ENCODE measurements around the gene BNIP5.
A peak's percentile ranks its signal among the peaks of the same experiment; 100 is the strongest.
"Not testable (repeated sequence)": the region's sequence is repeated elsewhere in the genome, so short reads cannot be mapped to it uniquely, and the experiment has no call there.

Gene BNIP5

GRCh38 chr6:36343109-36343680 lies 6.5 kb upstream of the BNIP5 start:
- DNase-seq (ENCODE audit: low spot score) = no peak

- peak; percentile 63 for DNase-seq (ENCODE audit: low spot score)
These were observed 4.1 kb upstream of the BNIP5 start for GRCh38 chr6:36340618-36341454.

- no peak for DNase-seq (ENCODE audit: low spot score)
These were observed 3.6 kb upstream of the BNIP5 start for GRCh38 chr6:36340306-36340617.

- DNase-seq (ENCODE audit: low spot score) = no peak
These were observed 2.5 kb upstream of the BNIP5 start for GRCh38 chr6:36339146-36339545.

DNA sequence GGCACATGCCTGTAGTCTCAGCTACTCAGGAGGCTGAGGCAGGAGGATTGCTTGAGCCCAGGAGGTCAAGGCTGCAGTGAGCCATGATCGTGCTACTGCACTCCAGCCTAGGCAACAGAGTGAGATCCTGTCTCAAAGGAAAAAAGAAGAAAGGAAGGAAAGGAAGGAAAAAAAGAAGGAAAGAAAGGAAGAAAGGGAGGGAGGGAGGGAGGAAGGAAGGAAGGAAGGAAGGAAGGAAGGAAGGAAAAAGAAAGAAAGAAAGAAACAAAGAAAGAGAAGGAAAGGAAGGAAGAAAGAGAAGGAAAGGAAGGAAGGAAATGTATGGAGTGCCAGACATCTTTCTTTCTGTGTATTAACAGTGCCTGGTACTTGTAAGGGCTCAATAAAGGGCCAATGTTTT lies 1.5 kb upstream of the BNIP5 start:
- not testable (repeated sequence) for DNase-seq (ENCODE audit: low spot score)

GRCh38 chr6:36337814-36338213 lies 1.1 kb upstream of the BNIP5 start:
- no peak for DNase-seq (ENCODE audit: low spot score)

- DNase-seq (ENCODE audit: low spot score) = no peak
These were observed 429 bp downstream of the BNIP5 start for GRCh38 chr6:36336208-36336710.

DNA sequence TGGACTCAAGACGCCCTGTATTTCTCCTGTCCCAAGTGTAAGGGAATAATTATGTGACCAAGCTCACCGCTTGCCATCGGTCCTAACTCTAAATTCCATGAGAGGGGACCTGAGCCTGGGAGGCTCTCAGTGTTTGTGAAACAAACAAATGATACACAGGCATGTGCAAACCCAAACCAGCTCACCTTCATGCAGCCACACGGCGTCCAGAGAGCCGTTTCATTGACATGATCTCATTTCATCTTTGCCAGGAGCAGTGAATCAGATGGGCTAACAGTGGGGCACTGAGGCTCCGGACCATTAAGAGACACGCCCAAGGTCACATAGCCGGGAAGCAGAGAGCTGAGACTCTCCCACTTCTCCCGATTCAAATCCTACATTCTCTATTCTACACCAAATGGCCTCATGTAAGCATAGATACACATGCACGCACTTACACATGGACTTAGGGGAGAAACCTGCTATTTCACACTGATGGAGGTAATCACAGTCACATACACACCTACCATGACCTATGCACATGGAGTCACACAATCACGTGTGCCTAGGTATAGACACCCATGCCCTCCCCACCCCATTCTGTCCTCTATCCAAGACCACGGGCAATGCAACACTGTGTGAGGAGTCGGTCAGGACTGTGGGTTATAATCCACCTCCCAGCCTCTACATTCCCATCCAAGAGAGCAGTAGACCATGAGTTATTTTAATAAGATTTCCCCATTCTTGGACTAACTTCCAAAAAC lies 1.1 kb downstream of the BNIP5 start:
- peak; percentile 52 for DNase-seq (ENCODE audit: low spot score)

GRCh38 chr6:36334832-36335459 lies 1.7 kb downstream of the BNIP5 start:
- DNase-seq (ENCODE audit: low spot score) = peak; percentile 69

DNA sequence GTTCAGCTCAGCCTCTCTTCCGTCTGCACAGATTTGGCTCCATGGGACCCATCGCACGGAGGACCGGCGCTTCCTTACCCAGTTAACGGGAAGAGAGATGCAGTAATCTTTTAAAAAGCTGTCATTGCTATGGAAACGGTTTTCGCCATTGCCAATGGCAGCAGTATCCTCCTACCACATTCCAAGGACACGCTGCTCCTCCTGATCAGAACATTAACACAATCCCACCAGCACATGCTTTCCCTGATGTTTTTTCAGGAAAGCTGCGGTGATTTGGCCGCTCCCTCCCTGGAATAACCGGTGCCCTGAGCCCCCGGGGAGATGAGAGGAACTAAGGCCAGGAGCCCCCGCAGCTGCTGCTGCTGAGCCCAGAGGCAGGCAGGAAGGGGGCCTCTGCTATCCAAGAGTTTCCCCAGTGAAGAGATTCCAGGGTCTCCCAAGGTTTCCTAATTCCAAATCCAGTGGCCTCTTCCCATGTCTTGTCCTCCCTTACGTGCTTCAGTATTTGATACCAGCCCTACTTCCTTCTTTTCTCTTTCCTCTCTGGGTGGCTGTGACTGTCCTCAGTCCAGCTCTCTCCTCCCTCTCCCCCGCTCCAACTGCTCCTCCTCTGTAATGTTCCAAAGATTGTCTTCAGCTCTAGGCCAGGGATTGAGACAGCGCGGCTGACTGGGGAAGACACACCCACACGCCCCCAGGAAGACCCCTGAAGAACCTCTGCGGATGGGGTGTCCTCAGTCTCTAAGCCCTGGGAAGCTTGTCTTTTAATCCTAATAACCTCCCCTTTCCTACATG lies 2.6 kb downstream of the BNIP5 start:
- no peak for DNase-seq (ENCODE audit: low spot score)

DNA sequence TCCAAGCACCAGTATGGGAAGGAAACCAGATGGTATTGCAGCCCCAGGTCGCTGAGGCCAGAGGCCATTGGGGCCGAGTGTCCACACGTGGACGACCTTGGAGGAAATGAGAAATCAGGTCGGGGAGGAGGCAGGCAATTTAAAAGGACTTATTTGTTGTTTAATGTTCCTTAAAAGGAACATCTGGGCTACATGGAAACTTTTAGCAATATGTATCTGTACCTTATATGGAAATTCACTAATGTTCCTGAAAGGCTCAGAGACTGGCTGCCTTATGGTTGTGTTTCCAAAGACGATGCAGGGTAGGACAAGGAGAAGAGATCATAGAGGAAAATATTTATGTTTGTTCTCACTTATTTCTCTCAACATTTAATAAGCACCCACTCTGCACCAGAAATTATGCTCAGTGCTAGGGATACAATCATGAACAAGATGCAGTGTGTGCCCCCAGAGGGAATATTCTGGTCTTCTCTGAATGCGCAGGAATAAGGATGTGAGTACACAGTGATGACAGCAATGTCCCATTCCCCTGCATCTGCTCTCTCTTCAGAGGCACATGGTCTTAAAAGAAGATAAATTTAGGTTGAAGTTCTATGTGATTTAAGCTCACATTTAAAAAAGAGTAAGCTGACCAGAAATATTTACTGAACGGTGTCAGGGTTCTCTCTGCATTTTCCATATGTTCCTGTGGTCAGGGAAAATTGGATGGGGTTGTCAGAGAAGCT lies 3.4 kb downstream of the BNIP5 start:
- no peak for DNase-seq (ENCODE audit: low spot score)

DNA sequence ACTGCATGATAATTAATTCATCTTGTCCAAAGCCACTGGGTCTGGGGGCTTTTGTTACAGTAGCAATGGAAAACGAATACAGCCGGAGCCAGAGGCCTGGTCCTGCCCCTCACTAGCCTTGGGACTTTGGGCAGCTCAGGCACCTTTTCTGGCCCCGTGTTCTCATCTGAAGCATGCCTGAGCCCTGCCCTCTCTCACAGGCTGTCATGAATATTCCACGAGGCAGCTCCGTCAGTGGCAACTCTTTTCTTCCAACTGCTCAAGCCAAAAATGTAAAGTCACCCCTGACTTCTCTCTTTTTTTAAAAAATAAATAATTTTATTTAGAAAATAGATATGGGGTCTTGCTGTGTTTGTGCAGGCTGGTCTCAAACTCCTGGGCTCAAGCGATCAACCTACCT lies 5.3 kb downstream of the BNIP5 start:
- no peak for DNase-seq (ENCODE audit: low spot score)

DNA sequence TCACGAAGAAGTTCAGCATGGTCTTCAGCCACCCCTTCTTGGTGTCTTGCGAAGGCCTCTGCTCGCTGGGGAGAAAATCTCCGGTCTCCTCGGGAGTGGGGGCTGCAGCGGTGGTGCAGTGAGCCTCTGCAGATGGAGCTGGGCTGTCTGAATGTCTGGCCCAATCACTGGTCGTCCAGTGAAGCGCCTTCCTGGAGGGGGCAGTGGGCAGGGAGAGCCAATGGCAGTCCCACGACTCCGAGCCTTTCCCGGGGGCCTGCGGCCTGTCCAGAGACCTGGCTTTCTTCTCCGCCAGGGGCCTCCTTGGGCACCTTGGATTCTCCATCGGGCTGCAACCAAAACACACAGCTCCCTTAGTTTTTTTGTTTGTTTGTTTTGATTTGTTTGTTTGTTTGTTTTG lies 6.3 kb downstream of the BNIP5 start:
- no peak for DNase-seq (ENCODE audit: low spot score)

DNA sequence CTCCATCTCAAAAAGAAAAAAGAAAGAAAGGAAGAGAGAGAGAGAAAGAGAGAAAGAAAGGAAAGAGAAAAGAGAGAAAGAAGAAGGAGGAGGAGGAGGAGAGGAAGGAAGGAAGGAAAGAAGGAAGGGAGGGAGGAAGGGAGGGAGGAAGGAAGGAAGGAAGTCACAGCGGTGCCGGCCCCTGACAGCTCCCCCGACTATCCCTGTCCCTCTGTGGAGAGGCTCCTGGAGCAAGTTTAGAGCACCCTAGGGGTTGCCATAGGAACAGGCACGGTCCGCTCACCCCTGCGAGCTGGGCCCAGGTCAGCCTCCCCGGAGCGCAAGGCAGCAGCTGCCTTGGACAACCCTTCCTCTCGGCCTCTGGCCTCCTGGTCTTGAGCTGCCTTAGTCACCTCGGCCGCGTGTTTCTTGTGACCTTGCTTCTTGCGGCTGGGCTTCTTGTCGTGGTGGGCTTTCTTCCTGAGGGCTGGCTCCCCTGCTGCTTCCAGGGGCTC lies 6.8 kb downstream of the BNIP5 start:
- DNase-seq (ENCODE audit: low spot score) = peak; percentile 17

- DNase-seq (ENCODE audit: low spot score) = no peak
These were observed 8.1 kb downstream of the BNIP5 start for GRCh38 chr6:36328600-36328999.

DNA sequence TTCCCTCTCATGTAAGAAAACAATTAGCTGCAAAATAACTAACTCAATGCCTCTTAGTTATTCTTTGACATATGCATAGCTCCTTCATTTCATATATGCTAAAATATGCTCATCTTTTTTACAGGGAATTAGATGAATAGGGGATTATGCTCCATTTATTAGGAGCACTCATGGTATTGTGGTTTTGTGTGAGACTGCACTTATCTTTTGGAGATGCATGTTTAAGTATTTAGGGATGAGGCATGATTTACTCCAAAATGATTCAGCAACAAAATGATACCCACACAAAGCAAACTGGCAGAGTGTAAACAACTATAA lies 8.8 kb downstream of the BNIP5 start:
- no peak for DNase-seq (ENCODE audit: low spot score)

- no peak for DNase-seq (ENCODE audit: low spot score)
These were observed 9.3 kb downstream of the BNIP5 start for GRCh38 chr6:36327226-36327918.

GRCh38 chr6:36326356-36326995 lies 10.2 kb downstream of the BNIP5 start:
- no peak for DNase-seq (ENCODE audit: low spot score)

DNA sequence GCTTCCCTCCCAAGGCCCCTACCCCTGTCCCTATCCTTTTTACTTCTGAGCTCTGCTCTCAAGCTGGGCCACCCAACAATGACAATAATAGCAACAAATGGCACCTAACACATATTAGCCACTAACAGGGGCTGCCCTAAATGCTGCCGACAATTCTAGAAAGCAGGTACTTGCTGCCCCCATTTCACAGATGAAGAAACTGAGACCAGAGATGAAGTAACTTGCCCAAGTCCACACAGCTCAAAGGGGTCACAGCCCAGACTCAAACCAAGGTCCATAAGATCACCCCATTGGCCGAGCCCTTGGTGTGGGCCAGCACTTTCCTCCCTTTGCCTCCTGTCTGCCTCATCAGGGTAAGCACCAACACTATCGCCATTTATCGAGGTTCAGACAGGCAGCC lies 12.0 kb downstream of the BNIP5 start:
- no peak for DNase-seq (ENCODE audit: low spot score)

DNA sequence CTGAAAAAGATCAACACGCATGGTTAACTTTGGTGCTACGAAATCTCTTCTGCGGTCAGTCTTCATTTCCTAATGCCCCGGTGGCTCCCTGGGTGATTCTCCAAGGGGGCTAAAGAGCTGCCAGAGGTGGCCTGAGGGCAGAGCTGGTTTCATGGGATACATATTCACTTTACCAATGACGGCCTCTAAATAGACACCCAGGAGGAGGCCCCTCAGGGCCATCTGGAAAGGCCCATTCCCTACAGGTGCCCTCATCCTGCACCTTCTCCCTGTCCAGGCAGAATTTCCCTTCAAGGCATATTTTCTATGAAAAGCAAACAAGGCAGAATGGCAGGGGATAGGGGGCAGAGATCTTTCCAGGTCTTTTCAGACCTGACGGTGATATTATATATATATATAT lies 12.5 kb downstream of the BNIP5 start:
- no peak for DNase-seq (ENCODE audit: low spot score)
